Measurements from ENCODE around the gene C1QA. TPM values are rescaled to one million over a fixed set of nuclear protein-coding genes. Genes with fewer than 3 reads are reported as not detected.

The C1QA gene
- total RNA-seq, 2 donors from 2014 or later: 37.9 to 107 TPM

DNA sequence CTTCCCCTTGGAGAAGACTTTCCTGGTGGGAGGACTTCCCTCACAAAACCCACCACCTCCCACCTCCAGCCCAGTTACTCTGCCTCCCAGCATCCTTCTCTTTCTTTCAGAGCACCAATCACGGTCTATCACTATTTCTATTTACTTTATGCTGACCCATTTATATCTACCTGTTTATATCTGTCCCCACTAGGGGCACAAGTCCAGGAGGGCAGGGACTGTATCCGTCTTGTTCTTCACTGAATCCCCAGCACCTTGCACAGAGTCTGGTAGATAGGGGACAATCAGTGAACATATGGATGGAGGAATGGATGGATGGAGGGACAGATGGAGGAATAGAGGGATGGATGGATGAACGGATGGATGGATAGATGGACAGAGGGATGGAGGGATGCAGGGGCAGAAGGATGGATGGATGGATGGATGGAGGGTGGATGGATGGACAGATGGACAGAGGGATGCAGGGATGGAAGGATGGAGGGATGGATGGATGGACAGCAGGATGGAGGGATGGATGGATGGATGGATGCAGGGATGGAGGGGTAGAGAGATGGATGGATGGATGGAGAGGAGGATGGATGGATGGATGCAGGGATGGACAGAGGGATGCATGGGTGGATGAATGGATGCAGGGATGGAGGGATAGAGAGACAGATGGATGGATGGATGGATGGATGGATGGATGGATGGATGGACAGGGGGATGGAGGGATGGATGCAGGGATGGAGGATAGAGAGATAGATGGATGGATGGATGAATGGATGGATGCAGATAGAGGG lies 22.1 kb downstream of the C1QA start:
- H3K27me3 ChIP-seq: no peaks in the 10 kb centered on the region
- H3K4me1 ChIP-seq: no peaks in the 10 kb centered on the region
- no peak overlapping the region for H3K4me3 ChIP-seq
- TF ChIP-seq, protein P1, sequence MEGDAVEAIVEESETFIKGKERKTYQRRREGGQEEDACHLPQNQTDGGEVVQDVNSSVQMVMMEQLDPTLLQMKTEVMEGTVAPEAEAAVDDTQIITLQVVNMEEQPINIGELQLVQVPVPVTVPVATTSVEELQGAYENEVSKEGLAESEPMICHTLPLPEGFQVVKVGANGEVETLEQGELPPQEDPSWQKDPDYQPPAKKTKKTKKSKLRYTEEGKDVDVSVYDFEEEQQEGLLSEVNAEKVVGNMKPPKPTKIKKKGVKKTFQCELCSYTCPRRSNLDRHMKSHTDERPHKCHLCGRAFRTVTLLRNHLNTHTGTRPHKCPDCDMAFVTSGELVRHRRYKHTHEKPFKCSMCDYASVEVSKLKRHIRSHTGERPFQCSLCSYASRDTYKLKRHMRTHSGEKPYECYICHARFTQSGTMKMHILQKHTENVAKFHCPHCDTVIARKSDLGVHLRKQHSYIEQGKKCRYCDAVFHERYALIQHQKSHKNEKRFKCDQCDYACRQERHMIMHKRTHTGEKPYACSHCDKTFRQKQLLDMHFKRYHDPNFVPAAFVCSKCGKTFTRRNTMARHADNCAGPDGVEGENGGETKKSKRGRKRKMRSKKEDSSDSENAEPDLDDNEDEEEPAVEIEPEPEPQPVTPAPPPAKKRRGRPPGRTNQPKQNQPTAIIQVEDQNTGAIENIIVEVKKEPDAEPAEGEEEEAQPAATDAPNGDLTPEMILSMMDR (IDR thresholded peaks at IDR 0.05): no peak
- no peak overlapping the region for H3K27ac ChIP-seq
- no peak for DNase-seq (ENCODE audit: low spot score)
- no peaks in the 10 kb centered on the region for H3K36me3 ChIP-seq
- no peaks in the 10 kb centered on the region for H3K9me3 ChIP-seq

DNA sequence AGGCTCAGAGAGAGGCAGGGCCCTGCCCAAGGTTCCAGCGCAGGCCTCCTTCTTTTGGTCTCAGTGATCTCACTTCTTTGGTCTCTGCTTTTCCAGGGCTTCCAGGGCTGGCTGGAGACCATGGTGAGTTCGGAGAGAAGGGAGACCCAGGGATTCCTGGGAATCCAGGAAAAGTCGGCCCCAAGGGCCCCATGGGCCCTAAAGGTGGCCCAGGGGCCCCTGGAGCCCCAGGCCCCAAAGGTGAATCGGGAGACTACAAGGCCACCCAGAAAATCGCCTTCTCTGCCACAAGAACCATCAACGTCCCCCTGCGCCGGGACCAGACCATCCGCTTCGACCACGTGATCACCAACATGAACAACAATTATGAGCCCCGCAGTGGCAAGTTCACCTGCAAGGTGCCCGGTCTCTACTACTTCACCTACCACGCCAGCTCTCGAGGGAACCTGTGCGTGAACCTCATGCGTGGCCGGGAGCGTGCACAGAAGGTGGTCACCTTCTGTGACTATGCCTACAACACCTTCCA lies 24.4 kb downstream of the C1QA start:
- TF ChIP-seq, protein P1 (IDR thresholded peaks at IDR 0.05): no peak
- DNase-seq (ENCODE audit: low spot score): no peak
- Histone ChIP-seq H3K27ac (no peak overlapping the region), H3K9me3 (no peaks in the 10 kb centered on the region), H3K36me3 (no peaks in the 10 kb centered on the region), H3K27me3 (no peaks in the 10 kb centered on the region), H3K4me1 (no peaks in the 10 kb centered on the region), H3K4me3 (no peak overlapping the region)

DNA sequence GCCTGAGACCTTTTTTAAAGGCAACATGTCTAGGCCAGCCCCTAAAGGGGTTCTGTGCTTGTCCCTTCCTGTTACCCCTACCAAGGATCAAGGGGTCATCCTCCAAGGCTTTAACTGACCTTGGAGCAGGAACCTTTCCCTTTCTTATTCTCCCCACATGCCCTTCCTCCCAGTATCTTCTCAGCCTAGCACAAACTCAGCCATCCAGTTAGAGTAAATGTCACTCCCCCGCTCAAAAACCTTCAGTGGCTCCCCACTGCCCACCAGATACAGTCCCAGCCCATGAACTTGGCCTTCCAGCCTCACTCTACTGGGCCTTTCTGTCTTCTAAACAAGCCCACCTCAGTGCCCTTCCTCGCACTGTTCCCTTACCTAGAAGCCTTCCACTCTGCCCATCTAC lies 25.5 kb downstream of the C1QA start:
- no peak for DNase-seq (ENCODE audit: low spot score)
- Histone ChIP-seq H3K36me3 (no peaks in the 10 kb centered on the region), H3K27me3 (no peaks in the 10 kb centered on the region), H3K27ac (no peak overlapping the region), H3K9me3 (no peaks in the 10 kb centered on the region), H3K4me1 (no peaks in the 10 kb centered on the region), H3K4me3 (no peak overlapping the region)
- TF ChIP-seq, protein P1 (IDR thresholded peaks at IDR 0.05): no peak

DNA sequence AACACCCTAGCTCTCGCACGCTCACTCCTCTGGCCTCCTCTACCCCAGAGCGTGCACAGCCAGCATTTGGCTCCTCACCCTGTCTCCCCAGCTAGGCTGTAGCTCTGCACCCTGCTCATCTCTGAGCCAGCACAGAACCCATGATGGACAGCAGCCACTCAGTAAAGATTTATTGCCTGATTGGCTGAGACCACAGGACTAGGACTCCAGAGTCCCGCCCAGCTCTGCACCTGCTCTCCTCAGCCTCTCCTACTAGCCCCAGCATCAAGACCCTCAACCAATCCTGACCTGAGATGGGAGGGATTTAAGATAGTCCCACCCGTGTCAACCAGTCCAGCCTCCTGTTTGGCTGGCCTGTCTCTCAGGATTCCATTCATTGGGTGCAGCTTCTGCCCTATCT lies 25.9 kb downstream of the C1QA start:
- DNase-seq (ENCODE audit: low spot score): no peak
- no peak overlapping the region for H3K4me3 ChIP-seq
- H3K4me1 ChIP-seq: no peaks in the 10 kb centered on the region
- TF ChIP-seq, protein P1 (IDR thresholded peaks at IDR 0.05): no peak
- no peaks in the 10 kb centered on the region for H3K36me3 ChIP-seq
- no peak overlapping the region for H3K27ac ChIP-seq
- no peaks in the 10 kb centered on the region for H3K27me3 ChIP-seq
- no peaks in the 10 kb centered on the region for H3K9me3 ChIP-seq

DNA sequence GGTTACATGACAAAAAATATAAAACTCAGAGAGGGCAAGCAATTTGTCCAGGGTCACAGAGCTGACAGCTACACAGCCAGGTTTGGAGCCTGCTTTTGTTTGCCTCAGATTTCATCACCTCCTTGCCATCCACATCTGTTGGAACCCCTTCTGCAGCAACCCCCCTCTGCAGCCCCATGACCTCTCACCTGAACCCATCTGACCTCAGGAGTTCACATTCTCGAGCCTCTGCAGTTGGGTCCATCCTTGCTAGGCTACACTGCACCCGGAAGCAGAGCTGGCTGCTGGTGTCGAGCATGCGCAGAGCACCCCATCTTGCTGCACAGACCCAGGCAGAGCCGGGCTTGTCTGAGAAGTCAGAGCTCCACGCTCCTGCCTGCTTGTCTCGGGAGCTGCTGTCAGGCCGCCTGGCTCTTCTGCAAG lies 26.6 kb downstream of the C1QA start:
- Histone ChIP-seq H3K9me3 (no peaks in the 10 kb centered on the region), H3K4me3 (no peak overlapping the region), H3K27me3 (no peaks in the 10 kb centered on the region), H3K36me3 (no peaks in the 10 kb centered on the region), H3K4me1 (no peaks in the 10 kb centered on the region), H3K27ac (no peak overlapping the region)
- DNase-seq (ENCODE audit: low spot score): no peak
- TF ChIP-seq, protein P1 (IDR thresholded peaks at IDR 0.05): no peak

Data from right atrium auricular region (tissue), 2 donors.